Smooth muscle cell of the brain vasculature (primary cell): ENCODE data around the gene DRD4.
"Not testable (repeated sequence)": the region's sequence is repeated elsewhere in the genome, so short reads cannot be mapped to it uniquely, and the experiment has no call there.

ENCODE experiments used
- DNase-seq: peaks from one replicate; pipeline ENCODE4 v3.0.0-alpha.2; 2012; ENCODE audit warnings: low read depth, low spot score

The DRD4 gene

DNA sequence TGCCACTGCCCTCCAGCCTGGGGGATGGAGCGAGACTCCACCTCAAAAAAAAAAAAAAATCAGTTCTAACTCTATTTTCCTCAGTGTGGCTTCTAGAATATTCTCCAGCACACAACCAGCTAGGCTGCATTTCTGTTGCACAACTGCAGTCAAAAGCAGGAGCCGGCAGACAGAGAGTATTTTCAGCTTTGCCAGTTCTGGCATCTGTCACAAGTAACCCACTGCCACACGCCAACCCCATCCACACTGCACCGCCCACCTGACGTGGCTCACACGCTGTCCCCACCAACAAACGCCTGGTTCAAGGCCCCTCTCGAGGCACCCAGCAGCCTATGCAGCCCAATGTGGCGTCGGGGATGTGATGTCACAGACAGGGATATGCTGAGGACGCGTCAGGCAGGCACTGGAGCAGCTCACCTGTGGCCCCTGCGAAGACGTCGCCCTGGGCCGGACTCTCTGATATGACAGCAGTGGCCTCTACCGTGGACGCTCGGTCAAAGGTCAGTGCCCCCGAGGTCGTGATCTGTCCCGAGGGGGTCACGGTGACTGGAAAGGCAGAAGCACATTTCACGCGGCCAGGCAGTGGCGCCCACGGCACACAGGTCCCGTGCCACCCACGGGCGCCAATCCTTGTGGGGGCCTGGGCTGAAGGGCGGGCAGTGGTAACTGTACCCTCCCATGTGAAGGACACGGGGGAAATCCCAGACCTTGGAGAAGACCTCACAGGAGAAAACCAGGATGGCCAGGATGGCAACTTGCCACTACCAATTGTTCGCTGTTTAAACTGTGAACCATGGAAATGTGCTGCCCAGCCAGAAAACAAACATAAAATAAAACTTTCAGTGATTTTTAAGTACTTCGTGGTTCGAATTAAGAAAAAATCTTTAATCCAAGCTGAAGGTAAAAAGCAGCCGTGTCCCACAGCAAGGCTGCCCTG, 42.5 kb downstream of the DRD4 start:
- no peak for DNase-seq

DNA sequence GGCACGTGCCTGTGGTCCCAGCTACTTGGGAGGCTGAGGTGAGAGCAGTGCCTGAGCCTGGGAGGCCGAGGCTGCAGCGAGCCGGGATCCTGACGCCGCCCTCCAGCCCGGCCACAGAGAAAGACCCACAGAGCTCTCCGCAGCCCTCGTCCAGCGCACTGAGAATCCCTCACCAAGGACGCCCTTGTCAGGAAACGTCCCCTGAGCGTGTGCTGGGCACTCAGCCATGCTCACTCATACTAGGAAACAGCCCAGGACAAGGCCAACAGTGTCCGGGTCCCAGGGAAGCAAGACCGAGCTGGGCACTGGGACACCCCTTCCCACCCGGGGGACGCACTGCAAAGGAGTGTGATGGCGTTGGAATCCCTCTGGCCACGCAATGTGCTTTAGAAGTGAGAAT, 43.4 kb downstream of the DRD4 start:
- DNase-seq, result no peak

GRCh38 chr11:680970-681369, 43.9 kb downstream of the DRD4 start:
- DNase-seq, result no peak

DNA sequence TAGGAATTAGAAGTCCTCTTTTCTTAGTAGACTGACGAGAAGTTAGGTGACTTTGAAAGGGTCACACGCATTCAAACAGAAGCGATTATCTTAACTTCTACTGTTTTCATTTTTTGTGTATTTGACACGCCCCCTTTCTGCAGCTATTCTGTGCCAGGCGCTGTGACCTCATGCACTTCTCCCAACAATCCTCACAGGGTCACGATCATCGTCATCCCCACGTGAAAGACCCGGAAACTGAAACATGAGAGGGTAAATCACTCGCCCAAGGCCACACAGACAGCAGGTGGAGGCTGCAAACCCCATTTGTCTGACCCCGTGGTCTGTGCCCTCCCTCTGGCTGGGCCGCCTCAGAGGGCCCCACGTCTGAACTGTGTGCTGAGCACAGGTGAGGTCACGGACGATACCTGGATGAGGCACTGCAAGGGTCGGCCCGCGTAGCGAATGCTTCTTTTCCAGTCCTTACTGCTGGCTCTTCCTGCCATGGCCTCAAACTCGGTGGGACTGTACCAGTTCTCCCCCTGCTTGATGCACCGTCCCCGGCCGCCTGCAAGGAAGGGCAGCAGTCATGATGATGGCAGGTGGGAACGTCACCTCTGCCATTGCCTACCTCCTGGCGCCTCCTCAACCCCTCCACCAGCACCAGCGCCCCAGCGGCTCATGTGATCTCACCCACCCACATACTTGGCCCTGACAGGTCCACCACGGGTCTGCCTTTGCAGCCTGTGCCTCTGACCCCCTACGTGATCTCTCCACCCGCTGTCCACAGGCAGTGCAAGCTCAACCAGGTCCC, 49.6 kb downstream of the DRD4 start:
- DNase-seq, result no peak

- DNase-seq, result no peak
Measured at GRCh38 chr11:687751-688150, 50.7 kb downstream of the DRD4 start.

DNA sequence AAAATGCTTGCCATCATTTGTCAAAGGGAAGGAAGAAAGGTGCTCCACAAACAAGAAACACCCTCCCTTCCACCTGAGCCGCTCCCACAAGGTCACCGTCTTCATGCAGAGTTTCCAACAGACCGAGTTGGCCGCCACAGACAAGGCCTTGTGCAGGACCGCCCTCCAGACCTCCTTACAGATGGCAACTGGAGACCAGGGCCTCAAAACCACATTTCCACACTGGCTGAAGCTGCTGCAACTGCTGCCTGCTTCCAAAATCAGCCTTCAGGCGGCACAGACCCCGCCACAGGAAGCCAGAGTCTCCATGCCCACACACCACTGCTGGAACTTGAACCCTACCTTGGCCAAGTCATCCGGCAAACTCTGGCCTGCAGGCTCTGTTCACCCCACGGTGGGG, 51.6 kb downstream of the DRD4 start:
- DNase-seq, result no peak

- DNase-seq, result peak; percentile 79
Measured at GRCh38 chr11:689625-690024, 52.6 kb downstream of the DRD4 start.

DNA sequence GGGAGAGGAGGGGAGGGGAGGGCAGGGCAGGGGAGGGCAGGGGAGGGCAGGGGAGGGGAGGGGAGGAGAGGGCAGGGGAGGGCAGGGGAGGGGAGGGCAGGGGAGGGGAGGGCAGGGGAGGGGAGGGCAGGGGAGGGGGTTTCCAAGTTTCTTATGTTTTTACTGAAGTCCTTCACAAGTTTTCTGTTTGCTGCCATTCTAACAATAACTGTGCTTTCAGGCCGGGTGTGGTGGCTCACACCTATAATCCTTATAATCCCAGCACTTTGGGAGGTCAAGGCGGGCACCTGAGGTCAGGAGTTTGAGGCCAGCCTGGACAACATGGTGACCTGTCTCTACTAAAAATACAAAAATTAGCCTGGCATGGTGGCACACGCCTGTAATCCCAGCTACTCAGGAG, 53.2 kb downstream of the DRD4 start:
- not testable (repeated sequence) for DNase-seq
